H1 (cell line): ENCODE measurements around the gene DNAJB13. TPM values are rescaled to one million over a fixed set of nuclear protein-coding genes. Genes with fewer than 3 reads are reported as not detected.

Experiments used
- BRCA1 ChIP-seq: IDR thresholded peaks from 2 replicates; pipeline ENCODE4 v1.6.1; 2012; ENCODE audit warnings: low read depth, low read length, improper control_type of control experiment
- EGR1 ChIP-seq: IDR thresholded peaks from 2 replicates; pipeline ENCODE4 v1.6.1; 2011; ENCODE audit warnings: low read depth, low read length, borderline replicate concordance
- FOSL1 ChIP-seq: IDR thresholded peaks from 2 replicates; pipeline ENCODE4 v1.6.1; 2011; ENCODE audit warnings: mild to moderate bottlenecking, low read depth, low read length, moderate library complexity; ENCODE audit not compliant: insufficient read depth
- GABPA ChIP-seq: IDR thresholded peaks from 2 replicates; pipeline ENCODE4 v1.6.1; 2011; ENCODE audit warnings: mild to moderate bottlenecking, low read length, moderate library complexity, borderline replicate concordance; ENCODE audit not compliant: insufficient read depth
- NRF1 ChIP-seq: IDR thresholded peaks from 2 replicates; pipeline ENCODE4 v1.6.1; 2011; ENCODE audit warnings: mild to moderate bottlenecking, low read depth, low read length, improper control_type of control experiment
- POU5F1 ChIP-seq: IDR thresholded peaks from 2 replicates; pipeline ENCODE4 v1.6.1; 2011; ENCODE audit warnings: low read depth, mild to moderate bottlenecking, low read length, moderate library complexity
- RBBP5 ChIP-seq: IDR thresholded peaks from 2 replicates; pipeline ENCODE4 v1.7.1; 2012; ENCODE audit warnings: low read depth, mild to moderate bottlenecking, inconsistent platforms, low read length, moderate library complexity, borderline replicate concordance
- SIN3A ChIP-seq, 2 experiments: IDR thresholded peaks in 1 of 2; conservative IDR thresholded peaks in 1 of 2; 2 replicates each; pipeline ENCODE4 v1.6.1; 2011 to 2012; ENCODE audit warnings: low read length in 2 of 2, improper control_type of control experiment in 1 of 2, low read depth in 1 of 2, mild to moderate bottlenecking in 1 of 2
- polyA plus RNA-seq, 7 experiments: library from polyadenylated mRNA; depleted of rRNA in 3 of 7; stranded (reverse) in 5 of 7; unstranded in 2 of 7; fragments of >200 nt in 5 of 7; fragments of 200-250 nt in 2 of 7; gene quantifications; 1 replicate in 5 of 7; 2 replicates in 1 of 7; 4 replicates in 1 of 7; pipeline versions ENCODE4 v1.2.1 to v1.2.3, GENCODE V29; 2011 to 2013; ENCODE audit warnings: missing spikeins in 2 of 7, mixed read lengths in 2 of 7
- total RNA-seq: library from RNA; stranded (reverse); fragmentation: NEBNext Ultra II Directional; extraction: Animal tissue kit (Norgen Biotek cat#: 25700); gene quantifications from 2 replicates; pipeline ENCODE4 v1.2.1, GENCODE V29; 2021
- TF ChIP-seq, protein P1 (sequence below): IDR thresholded peaks from 2 replicates; pipeline ENCODE4 v1.6.1; 2012; ENCODE audit warnings: low read length, inconsistent platforms

Gene DNAJB13
- total and polyA plus RNA-seq, 2 of the 8 experiments (the other 6 are each of a cell fraction or from before 2014, with no cell fraction given): 0.27 TPM; not detected in 1

DNA sequence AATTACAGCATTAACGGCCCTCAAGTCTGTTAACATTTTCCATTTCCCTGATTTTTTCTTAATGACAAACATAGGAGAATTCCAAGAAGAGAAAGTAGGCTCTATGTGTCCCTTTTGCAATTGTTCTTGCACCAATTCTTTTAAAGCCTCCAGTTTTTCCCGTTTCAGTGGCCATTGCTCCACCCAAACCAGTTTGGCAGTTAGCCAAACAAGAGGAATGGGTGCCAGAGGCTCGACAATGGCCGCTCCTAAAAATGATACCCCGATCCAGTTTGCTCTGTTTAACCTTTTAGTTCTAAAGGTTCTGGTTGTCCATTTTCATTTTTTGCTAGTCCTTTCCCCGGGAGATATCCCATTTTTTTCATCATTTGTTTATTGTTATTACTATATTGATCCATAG lies 6.7 kb upstream of the DNAJB13 start (continued):
- no peak for TF ChIP-seq RBBP5
- TF ChIP-seq NRF1: no peak
- TF ChIP-seq FOSL1: no peak
- no peak for TF ChIP-seq SIN3A (conservative IDR thresholded peaks at IDR 0.05 in 1 of 2, IDR thresholded peaks at IDR 0.05 in 1 of 2; ENCODE audit: low read depth in 1 of 2, low read length in 2 of 2)
- TF ChIP-seq, protein P1, sequence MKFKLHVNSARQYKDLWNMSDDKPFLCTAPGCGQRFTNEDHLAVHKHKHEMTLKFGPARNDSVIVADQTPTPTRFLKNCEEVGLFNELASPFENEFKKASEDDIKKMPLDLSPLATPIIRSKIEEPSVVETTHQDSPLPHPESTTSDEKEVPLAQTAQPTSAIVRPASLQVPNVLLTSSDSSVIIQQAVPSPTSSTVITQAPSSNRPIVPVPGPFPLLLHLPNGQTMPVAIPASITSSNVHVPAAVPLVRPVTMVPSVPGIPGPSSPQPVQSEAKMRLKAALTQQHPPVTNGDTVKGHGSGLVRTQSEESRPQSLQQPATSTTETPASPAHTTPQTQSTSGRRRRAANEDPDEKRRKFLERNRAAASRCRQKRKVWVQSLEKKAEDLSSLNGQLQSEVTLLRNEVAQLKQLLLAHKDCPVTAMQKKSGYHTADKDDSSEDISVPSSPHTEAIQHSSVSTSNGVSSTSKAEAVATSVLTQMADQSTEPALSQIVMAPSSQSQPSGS: no peak
- TF ChIP-seq EGR1: no peak
- TF ChIP-seq GABPA: no peak
- TF ChIP-seq BRCA1: no peak
- TF ChIP-seq POU5F1: no peak
